Stimulated activated naive CD4-positive, alpha-beta T cell (primary cell): ENCODE results near the gene TMTC3.
"Not testable (repeated sequence)": the region's sequence is repeated elsewhere in the genome, so short reads cannot be mapped to it uniquely, and the experiment has no call there.

Experiments used
- DNase-seq, 6 experiments: peaks; one replicate each; lab custom pipeline; 2025; lab: John Stamatoyannopoulos, UW

Gene TMTC3

GRCh38 chr12:88166179-88166578, 24.1 kb downstream of the TMTC3 start:
- no peak for DNase-seq

GRCh38 chr12:88167384-88167783, 25.3 kb downstream of the TMTC3 start:
- DNase-seq = no peak

- no peak for DNase-seq
Observed at GRCh38 chr12:88172844-88173407, 30.8 kb downstream of the TMTC3 start.

GRCh38 chr12:88175544-88175943, 33.4 kb downstream of the TMTC3 start:
- no peak for DNase-seq

- no peak for DNase-seq
Observed at GRCh38 chr12:88179436-88180014, 37.4 kb downstream of the TMTC3 start.

- DNase-seq = no peak
Observed at GRCh38 chr12:88181881-88182280, 39.8 kb downstream of the TMTC3 start.

- no peak for DNase-seq
Observed at GRCh38 chr12:88182416-88182815, 40.3 kb downstream of the TMTC3 start.

GRCh38 chr12:88184196-88184595, 42.1 kb downstream of the TMTC3 start:
- no peak for DNase-seq

- no peak for DNase-seq
Observed at GRCh38 chr12:88185279-88185678, 43.2 kb downstream of the TMTC3 start.

GRCh38 chr12:88185988-88186387, 43.9 kb downstream of the TMTC3 start:
- no peak for DNase-seq

- DNase-seq = no peak
Observed at GRCh38 chr12:88187571-88187970, 45.5 kb downstream of the TMTC3 start.

GRCh38 chr12:88188180-88188579, 46.1 kb downstream of the TMTC3 start:
- DNase-seq = no peak

GRCh38 chr12:88192426-88192825, 50.3 kb downstream of the TMTC3 start:
- DNase-seq = no peak

GRCh38 chr12:88194868-88195267, 52.8 kb downstream of the TMTC3 start:
- DNase-seq = no peak

GRCh38 chr12:88200029-88200428, 57.9 kb downstream of the TMTC3 start:
- no peak for DNase-seq

- DNase-seq = no peak
Observed at GRCh38 chr12:88202500-88202899, 60.4 kb downstream of the TMTC3 start.

- no peak for DNase-seq
Observed at GRCh38 chr12:88206601-88207000, 64.5 kb downstream of the TMTC3 start.

- DNase-seq = no peak
Observed at GRCh38 chr12:88207921-88208620, 66.0 kb downstream of the TMTC3 start.

GRCh38 chr12:88208661-88209060, 66.6 kb downstream of the TMTC3 start:
- no peak for DNase-seq

GRCh38 chr12:88210311-88210710, 68.2 kb downstream of the TMTC3 start:
- not testable (repeated sequence) for DNase-seq

- DNase-seq = no peak
Observed at GRCh38 chr12:88218293-88218692, 76.2 kb downstream of the TMTC3 start.

GRCh38 chr12:88219861-88220260, 77.8 kb downstream of the TMTC3 start:
- DNase-seq = no peak

- DNase-seq = no peak
Observed at GRCh38 chr12:88223519-88223918, 81.4 kb downstream of the TMTC3 start.

- DNase-seq = no peak
Observed at GRCh38 chr12:88225776-88226175, 83.7 kb downstream of the TMTC3 start.
